Thyroid gland (tissue), 4 donors: Measurements from ENCODE around the gene ELOVL1. TPM values are rescaled to one million over a fixed set of nuclear protein-coding genes. Genes with fewer than 3 reads are reported as not detected.

ENCODE experiments used
- DNase-seq, 2 donors: peaks; one replicate each; pipeline ENCODE4 v3.0.0-alpha.2; 2019
- H3K27ac ChIP-seq, 3 donors: fragments of 200-600 bp; sonication (generic); 1 replicate in 2 of 3; 2 replicates in 1 of 3; pipeline ENCODE4 v1.5.1; 2016 to 2019; ENCODE audit warnings: mild to moderate bottlenecking in 1 of 3, moderate library complexity in 1 of 3
- H3K27me3 ChIP-seq: fragments of 200-600 bp; sonication (generic); one replicate; pipeline ENCODE4 v1.5.1; 2019
- H3K36me3 ChIP-seq, 2 donors: fragments of 200-600 bp; sonication (generic); one replicate each; pipeline ENCODE4 v1.5.1; 2016 to 2019
- H3K4me1 ChIP-seq, 2 donors: fragments of 200-600 bp; sonication (generic); one replicate each; pipeline ENCODE4 v1.5.1; 2017 to 2019
- H3K4me3 ChIP-seq, 3 donors: fragments of 200-600 bp; sonication (generic); replicated peaks in 1 of 3; 1 replicate in 2 of 3; 2 replicates in 1 of 3; pipeline ENCODE4 v1.5.1; 2016; ENCODE audit warnings: mild to moderate bottlenecking in 1 of 3
- H3K9me3 ChIP-seq: fragments of 200-600 bp; sonication (generic); one replicate; pipeline ENCODE4 v1.5.1; 2017
- CTCF ChIP-seq, 6 experiments: fragments of 200-600 bp in 3 of 6; fragments of 450-650 bp in 3 of 6; sonication (generic) in 3 of 6; IDR thresholded peaks; one replicate each; pipeline ENCODE4 v1.5.1; 2016 to 2019; ENCODE audit warnings: antibody characterized with exemption in 6 of 6, mild to moderate bottlenecking in 2 of 6, inconsistent platforms in 1 of 6, moderate library complexity in 1 of 6
- POLR2A ChIP-seq, 2 donors: fragments of 450-650 bp; IDR thresholded peaks; one replicate each; pipeline ENCODE4 v1.6.1; 2017; ENCODE audit warnings: antibody characterized with exemption in 2 of 2, mild to moderate bottlenecking in 2 of 2, moderate library complexity in 1 of 2
- WGBS, 2 donors: methylation state at CpG; one replicate each; pipeline ENCODE4 v1.1.5; 2017; 5-methylcytosine and 5-hydroxymethylcytosine counted together
- intact Hi-C: fragments of 100-400 bp; cut with DNase I; formaldehyde crosslinking; loops from one replicate; pipeline ENCODE4 v1.15.1; 2023
- total RNA-seq, 4 donors: library from RNA; depleted of rRNA; stranded (reverse); fragments of >200 nt; gene quantifications; one replicate each; pipeline ENCODE4 v1.2.3, GENCODE V29; 2016

Gene ELOVL1
- total RNA-seq, 4 donors from 2014 or later: 70.5 to 117 (median 85.8) TPM

- intact Hi-C loops: no loop called here
- Histone ChIP-seq H3K4me3 (peak overlapping the region in 2 of 3 donors; percentile 71 to 85), H3K4me1 (peaks cover 26 to 31% of the 10 kb centered on the region in 2 donors), H3K27ac (peak overlapping the region; percentile 89 to 97 (median 90)), H3K36me3 (peaks cover 31 to 34% of the 10 kb centered on the region in 2 donors), H3K9me3 (no peaks in the 10 kb centered on the region), H3K27me3 (no peaks in the 10 kb centered on the region)
- peak; percentile 25 to 31 for DNase-seq
- TF ChIP-seq CTCF (IDR thresholded peaks at IDR 0.05): no peak
- no peak for TF ChIP-seq POLR2A (IDR thresholded peaks at IDR 0.05)
- WGBS, 2 donors: 27 to 35% methylated on average over 3 to 5 of the region's 5 CpGs
Measured at GRCh38 chr1:43366601-43367025, 1.2 kb downstream of the ELOVL1 start.

- H3K4me1 ChIP-seq: peaks cover 26 to 31% of the 10 kb centered on the region in 2 donors
- peaks cover 31 to 34% of the 10 kb centered on the region in 2 donors for H3K36me3 ChIP-seq
- peak overlapping the region; percentile 89 to 97 (median 90) for H3K27ac ChIP-seq
- no peaks in the 10 kb centered on the region for H3K9me3 ChIP-seq
- peak; percentile 79 to 86 for DNase-seq
- TF ChIP-seq POLR2A (IDR thresholded peaks at IDR 0.05): peak in 1 of 2 donors; percentile 72
- no peak for TF ChIP-seq CTCF (IDR thresholded peaks at IDR 0.05)
- H3K4me3 ChIP-seq: peak overlapping the region in 1 of 3 donors; percentile 85
- no peaks in the 10 kb centered on the region for H3K27me3 ChIP-seq
- WGBS, 2 donors: 28 to 33% methylated on average over 9 of the region's 11 CpGs
- intact Hi-C loops: no loop called here
Measured at GRCh38 chr1:43366179-43366578, 1.6 kb downstream of the ELOVL1 start.

- Histone ChIP-seq H3K9me3 (no peaks in the 10 kb centered on the region), H3K27me3 (no peaks in the 10 kb centered on the region), H3K4me1 (peaks cover 26 to 31% of the 10 kb centered on the region in 2 donors), H3K4me3 (peak overlapping the region in 1 of 3 donors; percentile 85), H3K27ac (peak overlapping the region in 2 of 3 donors; percentile 89 to 97), H3K36me3 (peaks cover 31 to 34% of the 10 kb centered on the region in 2 donors)
- intact Hi-C loops: no loop called here
- no peak for DNase-seq
- TF ChIP-seq POLR2A (IDR thresholded peaks at IDR 0.05): no peak
- no peak for TF ChIP-seq CTCF (IDR thresholded peaks at IDR 0.05)
- 81 to 91% methylated on average over 2 of the region's 2 CpGs for WGBS, 2 donors
Measured at GRCh38 chr1:43365678-43366077, 2.1 kb downstream of the ELOVL1 start.

- H3K36me3 ChIP-seq: peaks cover 31 to 34% of the 10 kb centered on the region in 2 donors
- H3K9me3 ChIP-seq: no peaks in the 10 kb centered on the region
- peaks cover 27 to 37% of the 10 kb centered on the region in 2 donors for H3K4me1 ChIP-seq
- no peak overlapping the region for H3K4me3 ChIP-seq
- no peak for DNase-seq
- H3K27ac ChIP-seq: no peak overlapping the region
- WGBS, 2 donors: 80 to 87% methylated on average over 5 of the region's 5 CpGs
- no peak for TF ChIP-seq CTCF (IDR thresholded peaks at IDR 0.05)
- no peak for TF ChIP-seq POLR2A (IDR thresholded peaks at IDR 0.05)
- H3K27me3 ChIP-seq: no peaks in the 10 kb centered on the region
- intact Hi-C loops: no loop called here
Measured at GRCh38 chr1:43363935-43364525, 3.8 kb downstream of the ELOVL1 start.

GRCh38 chr1:43363283-43363934, 4.4 kb downstream of the ELOVL1 start:
- WGBS, 2 donors: 79 to 89% methylated on average over 9 of the region's 9 CpGs
- H3K27me3 ChIP-seq: no peaks in the 10 kb centered on the region
- no peak for TF ChIP-seq CTCF (IDR thresholded peaks at IDR 0.05)
- TF ChIP-seq POLR2A (IDR thresholded peaks at IDR 0.05): no peak
- peaks cover 21 to 33% of the 10 kb centered on the region in 2 donors for H3K4me1 ChIP-seq
- intact Hi-C loops: no loop called here
- H3K9me3 ChIP-seq: no peaks in the 10 kb centered on the region
- H3K4me3 ChIP-seq: no peak overlapping the region
- no peak overlapping the region for H3K27ac ChIP-seq
- DNase-seq: no peak
- peaks cover 31 to 34% of the 10 kb centered on the region in 2 donors for H3K36me3 ChIP-seq
